Activated CD4-positive, alpha-beta T cell treated with anti-CD3 and anti-CD28 coated beads for 48 hours (primary cell): ENCODE data around the gene HDAC1.

Source experiments
- DNase-seq: peaks from one replicate; pipeline ENCODE4 v3.0.0-alpha.2; 2020

The HDAC1 gene

GRCh38 chr1:32330558-32331151, 38.8 kb downstream of the HDAC1 start:
- DNase-seq, result no peak

- DNase-seq, result no peak
These were observed 39.7 kb downstream of the HDAC1 start for GRCh38 chr1:32331549-32331948.

GRCh38 chr1:32332290-32333079, 40.6 kb downstream of the HDAC1 start:
- DNase-seq, result no peak

DNA sequence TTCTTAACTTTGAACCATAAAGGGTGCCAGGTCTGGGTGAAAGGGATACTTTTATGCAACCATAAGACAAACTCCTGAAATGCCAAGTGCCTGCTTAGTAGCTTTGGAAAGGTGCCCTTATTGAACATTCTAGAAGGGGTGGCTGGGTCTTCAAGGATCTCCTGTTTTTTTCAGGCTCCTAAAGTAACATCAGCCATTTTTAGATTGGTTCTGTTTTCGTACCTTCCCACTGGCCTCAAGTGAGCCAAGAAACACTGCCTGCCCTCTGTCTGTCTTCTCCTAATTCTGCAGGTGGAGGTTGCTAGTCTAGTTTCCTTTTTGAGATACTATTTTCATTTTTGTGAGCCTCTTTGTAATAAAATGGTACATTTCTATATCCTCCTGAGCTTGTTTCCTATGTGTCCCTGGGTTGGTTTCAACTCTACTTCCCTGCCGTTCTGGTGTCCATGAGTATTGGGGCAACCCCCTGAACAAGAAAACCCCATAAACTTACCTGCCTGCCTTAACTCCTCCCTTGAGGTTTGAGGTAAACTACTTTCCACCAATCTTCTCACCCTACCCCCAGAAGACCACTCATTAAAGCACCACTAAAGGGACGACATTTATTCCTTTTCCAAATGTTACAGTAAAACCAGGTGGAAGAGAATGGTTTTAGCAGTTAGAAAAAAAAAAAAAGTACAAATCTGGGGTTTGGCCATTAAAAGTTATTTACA, 41.5 kb downstream of the HDAC1 start:
- no peak for DNase-seq

DNA sequence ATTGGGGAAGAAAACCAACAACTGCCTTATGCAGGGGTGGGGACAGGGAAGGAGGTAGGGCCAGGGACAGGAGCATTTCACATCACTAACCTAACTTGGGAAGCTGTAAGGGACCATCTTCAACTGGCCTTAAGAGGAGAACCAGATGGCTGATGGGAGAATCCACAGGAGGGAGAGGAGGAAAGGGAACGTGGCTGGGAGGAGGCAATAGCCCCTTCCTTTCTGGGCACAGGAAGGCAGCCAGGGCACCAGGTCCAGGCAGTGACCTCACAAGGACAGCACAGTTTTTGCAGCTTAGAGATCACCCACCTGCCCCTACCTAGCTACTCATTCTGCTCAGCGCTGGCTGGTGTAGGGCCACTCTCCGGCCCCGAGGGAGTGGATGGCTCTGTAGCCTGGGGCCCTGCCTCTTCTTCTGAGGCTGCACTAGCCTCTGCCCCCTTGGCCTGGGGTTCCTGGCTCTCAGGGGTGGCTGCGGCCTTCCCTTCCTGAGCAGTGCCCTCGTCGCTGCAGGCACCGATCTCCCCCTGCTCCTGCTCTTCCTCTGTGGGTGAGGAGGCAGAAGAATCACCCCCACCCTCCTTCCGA, 42.5 kb downstream of the HDAC1 start:
- no peak for DNase-seq

GRCh38 chr1:32334864-32335534, 43.1 kb downstream of the HDAC1 start:
- DNase-seq, result peak; percentile 69

- no peak for DNase-seq
These were observed 43.6 kb downstream of the HDAC1 start for GRCh38 chr1:32335535-32335789.

- DNase-seq, result peak; percentile 86
These were observed 44.1 kb downstream of the HDAC1 start, which contains the start of gene MARCKSL1 for GRCh38 chr1:32335790-32336590. TSS of gene MARCKSL1 (minus strand) at chr1:32336233. CDS start at chr1:32336033, 200 bp downstream.

DNA sequence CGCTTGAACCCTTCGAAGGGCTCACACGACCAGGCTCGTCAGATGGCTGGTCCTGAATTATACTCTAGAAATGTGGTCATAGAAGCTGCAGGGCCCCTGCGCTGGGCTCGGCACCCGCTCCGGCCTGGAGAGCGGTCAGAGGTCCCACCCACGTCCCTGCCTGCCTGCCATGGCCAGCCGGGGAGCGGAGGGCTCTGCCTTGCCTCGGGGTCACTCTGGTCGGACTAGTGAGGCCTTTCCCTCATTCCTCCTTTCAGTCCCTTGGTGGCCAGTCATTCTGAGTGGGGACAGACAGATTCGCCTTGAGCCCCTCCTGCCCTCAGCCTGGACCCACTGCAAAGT, 44.7 kb downstream of the HDAC1 start:
- no peak for DNase-seq

DNA sequence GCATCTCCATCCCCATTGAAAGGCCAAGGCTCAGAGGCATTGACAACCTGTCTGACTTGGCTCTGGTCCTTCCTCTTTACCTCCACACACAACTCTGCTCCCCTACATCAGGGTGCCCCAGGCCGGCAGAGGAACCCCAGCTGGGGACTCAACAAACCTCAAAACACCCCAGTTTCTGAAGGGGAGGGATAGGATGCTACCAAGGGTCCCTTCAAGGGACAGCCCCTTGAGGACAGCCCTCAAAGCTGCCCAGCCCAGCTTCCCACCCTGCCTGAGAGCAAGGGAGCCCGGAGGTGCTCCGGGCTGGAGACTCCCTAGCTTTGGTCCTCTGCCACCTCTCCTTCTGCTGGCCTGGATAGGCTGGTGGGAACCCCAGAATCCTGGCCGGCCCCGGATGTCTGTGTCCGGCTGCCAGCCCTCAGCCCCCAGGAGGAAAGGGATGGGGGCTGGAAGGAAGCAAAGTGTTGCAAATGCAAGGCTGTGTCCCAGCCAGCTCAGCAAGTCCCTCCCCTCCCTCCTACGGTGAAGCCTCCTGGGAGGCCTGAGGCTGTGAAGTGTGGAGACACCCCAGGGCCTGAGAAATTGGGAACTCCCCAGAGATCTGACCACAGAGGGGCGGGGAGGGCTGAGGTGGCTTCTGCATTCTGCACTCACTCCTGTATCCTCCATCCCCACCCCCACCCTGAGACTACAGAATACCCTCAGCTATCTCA, 45.2 kb downstream of the HDAC1 start:
- DNase-seq, result peak; percentile 68

DNA sequence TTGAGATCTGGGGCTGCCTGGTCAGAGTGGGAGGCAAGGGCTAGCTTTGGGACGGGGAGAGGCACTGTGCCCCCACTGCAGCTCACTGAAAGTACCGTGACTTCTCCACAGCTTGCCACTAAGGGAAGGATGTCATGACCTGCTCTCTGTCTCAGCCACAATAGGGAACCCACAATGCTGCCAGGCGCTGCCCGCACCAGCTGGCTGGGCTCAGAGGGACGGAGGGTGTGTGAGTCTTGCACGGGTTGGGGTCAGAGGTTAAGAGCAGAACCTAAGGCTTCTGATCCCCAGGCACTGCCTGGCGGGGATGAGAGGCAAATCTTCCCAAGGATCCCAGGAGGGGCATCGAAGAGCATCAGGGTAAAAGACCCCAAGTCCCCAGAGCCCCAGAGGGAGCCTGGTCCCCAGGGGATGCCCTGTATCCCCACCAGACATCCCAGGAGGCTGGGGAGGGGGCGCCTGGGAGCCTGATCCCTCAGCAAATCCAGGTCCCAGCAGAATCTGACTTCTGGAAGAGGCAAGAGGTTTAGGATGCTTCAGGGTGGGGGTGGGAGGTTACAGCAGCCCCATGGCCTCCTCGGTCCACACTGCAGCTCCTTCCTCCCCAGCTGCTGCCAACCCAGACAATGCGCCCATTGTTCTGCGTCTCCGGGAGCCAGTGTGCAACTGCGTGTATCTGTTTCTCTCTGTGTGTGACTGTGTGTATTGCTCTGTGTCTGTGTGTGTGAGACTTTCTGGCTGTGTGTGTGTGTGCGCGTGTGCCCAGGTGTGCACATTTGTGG, 46.2 kb downstream of the HDAC1 start:
- DNase-seq, result no peak

DNA sequence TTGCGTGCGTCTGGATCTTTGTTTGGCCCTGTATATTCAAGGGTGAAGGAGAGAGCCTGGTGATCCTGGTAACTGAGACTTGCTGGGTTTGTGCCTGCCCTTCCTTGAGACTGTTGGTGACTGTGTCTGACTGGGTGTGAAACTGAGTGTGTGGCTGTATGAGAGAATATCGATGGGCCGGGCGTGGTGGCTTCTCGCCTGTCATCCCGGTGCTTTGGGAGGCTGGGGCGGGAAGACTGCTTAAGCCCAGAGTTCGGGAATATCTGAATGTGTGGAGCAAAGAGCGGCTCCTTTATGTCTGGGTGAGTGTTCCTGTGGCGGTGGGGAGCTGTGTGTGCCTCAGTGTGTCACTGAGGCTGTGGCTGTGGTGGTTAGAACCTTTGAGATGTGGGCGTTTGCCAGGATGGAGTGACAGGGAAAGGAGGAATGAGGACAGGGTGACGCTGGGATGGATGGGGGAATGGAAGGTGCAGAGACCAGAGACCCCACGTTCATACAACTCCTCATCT, 46.8 kb downstream of the HDAC1 start:
- no peak for DNase-seq

- DNase-seq, result peak; percentile 65
These were observed 47.6 kb downstream of the HDAC1 start for GRCh38 chr1:32339363-32339978.

DNA sequence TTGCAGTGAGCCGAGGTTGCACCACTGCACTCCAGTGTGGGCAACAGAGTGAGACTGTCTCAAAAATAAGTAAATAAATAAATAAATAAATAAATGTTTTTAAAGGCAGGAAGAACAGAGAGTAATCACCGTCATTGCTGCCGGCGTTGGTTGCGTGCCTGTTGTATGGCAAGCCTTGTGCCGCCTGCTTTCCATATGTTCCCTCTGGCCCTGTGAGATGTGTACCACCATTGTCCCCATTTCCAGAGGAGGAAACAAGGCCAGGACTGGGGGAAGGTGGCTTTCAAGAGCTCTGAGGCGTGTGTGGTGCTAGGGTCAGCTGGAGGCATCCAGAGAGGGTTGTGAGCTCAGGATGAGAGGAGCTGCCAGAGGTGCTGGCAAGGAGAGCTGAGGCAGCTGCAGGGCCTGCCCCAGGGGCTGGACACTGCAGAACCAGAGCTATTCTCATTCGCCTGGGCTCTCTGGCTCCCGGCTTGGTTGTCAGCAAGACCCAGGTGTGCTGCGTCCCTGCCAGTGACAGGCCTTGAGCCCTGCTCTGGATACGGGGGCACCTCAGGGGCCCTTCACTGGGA, 49.4 kb downstream of the HDAC1 start:
- DNase-seq, result no peak

- no peak for DNase-seq
These were observed 50.1 kb downstream of the HDAC1 start for GRCh38 chr1:32341971-32342370.

GRCh38 chr1:32342704-32343103, 50.8 kb downstream of the HDAC1 start:
- DNase-seq, result no peak

GRCh38 chr1:32345289-32345827, 53.5 kb downstream of the HDAC1 start:
- no peak for DNase-seq

GRCh38 chr1:32346532-32347157, 54.8 kb downstream of the HDAC1 start:
- no peak for DNase-seq

DNA sequence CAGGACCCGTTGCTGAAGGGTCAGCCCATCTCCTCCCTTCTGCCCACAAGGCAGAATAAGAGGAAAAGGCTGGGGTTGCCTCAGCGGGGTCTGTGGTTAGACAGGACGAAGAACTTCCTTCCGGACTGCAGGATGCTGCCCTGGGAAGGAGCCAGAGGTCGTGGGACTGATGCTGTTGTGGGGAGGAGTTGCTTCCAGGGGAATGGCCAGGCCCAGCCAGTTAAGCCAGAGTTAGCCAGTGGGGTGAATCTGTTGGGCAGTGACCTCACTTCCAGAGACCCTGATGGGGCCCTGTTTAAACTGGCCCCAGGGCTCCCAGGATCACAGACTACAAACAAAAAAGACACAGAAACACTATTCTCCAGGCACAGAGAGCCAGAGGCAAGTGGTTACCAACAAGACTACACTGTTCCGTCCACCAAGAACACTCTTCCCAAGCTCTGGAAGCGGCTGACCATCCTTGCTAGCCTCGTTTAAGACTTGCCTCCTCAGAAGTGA, 57.4 kb downstream of the HDAC1 start:
- DNase-seq, result no peak
